Psoas muscle (tissue), 8 donors: Measurements from ENCODE around the gene PDHX. TPM values are rescaled to one million over a fixed set of nuclear protein-coding genes. Genes with fewer than 3 reads are reported as not detected.

ENCODE experiments used
- ATAC-seq, 4 donors: fragments of 200-7000 bp; cut with Tn5 transposase; one replicate each; pipeline ENCODE4 v1.9.1; 2020; ENCODE audit warnings: moderate library complexity in 3 of 4, mild to moderate bottlenecking in 2 of 4
- DNase-seq, 2 donors: peaks; one replicate each; pipeline ENCODE4 v3.0.0-alpha.2; 2020
- H3K27ac ChIP-seq: fragments of 200-600 bp; one replicate; pipeline ENCODE4 v1.8.0; 2022
- H3K27me3 ChIP-seq, 3 donors: fragments of 200-600 bp in 1 of 3; one replicate each; pipeline versions ENCODE4 v1.6.1 to v1.8.0; 2013 to 2022; ENCODE audit warnings: low read length in 2 of 3, mild to moderate bottlenecking in 2 of 3, moderate library complexity in 1 of 3; ENCODE audit not compliant: insufficient read depth in 3 of 3
- H3K36me3 ChIP-seq, 2 donors: fragments of 200-600 bp in 1 of 2; one replicate each; pipeline versions ENCODE4 v1.6.1 to v1.8.0; 2013 to 2022; ENCODE audit warnings: low read depth in 1 of 2, mild to moderate bottlenecking in 1 of 2, moderate library complexity in 1 of 2; ENCODE audit not compliant: insufficient read depth in 1 of 2
- H3K4me1 ChIP-seq: fragments of 200-600 bp; one replicate; pipeline ENCODE4 v1.8.0; 2022
- H3K4me3 ChIP-seq: fragments of 200-600 bp; one replicate; pipeline ENCODE4 v1.8.0; 2022; ENCODE audit warnings: mild to moderate bottlenecking
- H3K9me3 ChIP-seq: fragments of 200-600 bp; one replicate; pipeline ENCODE4 v1.8.0; 2022
- WGBS, 3 donors: extraction: QIAGEN DNeasy Blood & Tissue Kit; methylation state at CpG; one replicate each; pipeline versions ENCODE4 v1.1.6 to v1.1.7; 2013; 5-methylcytosine and 5-hydroxymethylcytosine counted together
- intact Hi-C, 2 donors: fragments of 100-400 bp; cut with DNase I; formaldehyde crosslinking; loops; one replicate each; pipeline versions ENCODE4 v1.11.0 to v1.14.2; 2022
- polyA plus RNA-seq, 3 donors: library from polyadenylated mRNA; stranded (reverse); fragments of 200-250 nt; gene quantifications; one replicate each; pipeline ENCODE4 v1.2.3, GENCODE V29; 2013
- total RNA-seq, 4 donors: library from RNA; stranded (reverse); fragmentation: NEBNext Ultra II Directional in 2 of 4; extraction: Animal tissue kit (Norgen Biotek cat#: 25700) in 2 of 4; gene quantifications; one replicate each; pipeline versions ENCODE4 v1.2.1 to v1.2.4, GENCODE V29; 2021 to 2023
- TF ChIP-seq, protein P1 (sequence below): fragments of 200-600 bp; IDR thresholded peaks from one replicate; pipeline ENCODE4 v1.8.0; 2022; ENCODE audit warnings: antibody characterized with exemption
- donor health status: healthy with polysubstance abuse.
- donor health status: DM: no; HTN: no; CAD: no; lungs with moderate emphysema.
- donor health status: Bipolar disorder and iron deficiency.
- donor health status: healthy.
- donor health status: DM: yes; HTN: yes; CAD: no.
- donor health status: DM: no; HTN: no; CAD: no.
- donor health status: DM: no; HTN: no; CAD: no.
- donor health status: DM: yes; HTN: yes; CAD: no.

The PDHX gene
- total and polyA plus RNA-seq, 7 donors: 64.6 to 189 (median 101) TPM

DNA sequence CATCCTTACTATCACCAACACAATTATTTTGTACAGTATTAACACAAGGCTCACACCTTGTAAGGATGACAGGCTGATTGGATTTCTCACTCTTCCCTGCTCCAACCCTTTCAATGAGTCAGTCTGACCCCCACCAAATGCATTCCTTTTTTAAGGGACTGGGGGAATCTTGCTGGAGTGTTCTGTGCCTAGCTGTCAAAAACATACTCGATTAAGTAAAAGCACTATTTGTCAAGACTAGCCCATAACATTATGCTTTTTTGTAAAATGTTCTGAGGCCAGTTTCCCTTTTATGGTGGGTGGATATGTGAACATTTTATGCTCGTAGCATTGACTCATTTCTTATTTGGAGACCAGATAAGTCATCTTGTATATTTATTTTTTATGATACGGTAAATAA lies 87.2 kb downstream of the PDHX start:
- Histone ChIP-seq H3K27ac (no peak overlapping the region), H3K4me3 (no peak overlapping the region), H3K9me3 (no peaks in the 10 kb centered on the region), H3K27me3 (no peaks in the 10 kb centered on the region), H3K36me3 (no peaks in the 10 kb centered on the region), H3K4me1 (peaks cover 8% of the 10 kb centered on the region)
- 57 to 82% (median 70%) methylated on average over 3 of the region's 3 CpGs for WGBS, 3 donors
- intact Hi-C loops: loop anchor here in 1 of 2 donors (10.0 kb wide), 1 partner anchor 381 kb away; no protein-coding TSS in a partner anchor
- TF ChIP-seq, protein P1, sequence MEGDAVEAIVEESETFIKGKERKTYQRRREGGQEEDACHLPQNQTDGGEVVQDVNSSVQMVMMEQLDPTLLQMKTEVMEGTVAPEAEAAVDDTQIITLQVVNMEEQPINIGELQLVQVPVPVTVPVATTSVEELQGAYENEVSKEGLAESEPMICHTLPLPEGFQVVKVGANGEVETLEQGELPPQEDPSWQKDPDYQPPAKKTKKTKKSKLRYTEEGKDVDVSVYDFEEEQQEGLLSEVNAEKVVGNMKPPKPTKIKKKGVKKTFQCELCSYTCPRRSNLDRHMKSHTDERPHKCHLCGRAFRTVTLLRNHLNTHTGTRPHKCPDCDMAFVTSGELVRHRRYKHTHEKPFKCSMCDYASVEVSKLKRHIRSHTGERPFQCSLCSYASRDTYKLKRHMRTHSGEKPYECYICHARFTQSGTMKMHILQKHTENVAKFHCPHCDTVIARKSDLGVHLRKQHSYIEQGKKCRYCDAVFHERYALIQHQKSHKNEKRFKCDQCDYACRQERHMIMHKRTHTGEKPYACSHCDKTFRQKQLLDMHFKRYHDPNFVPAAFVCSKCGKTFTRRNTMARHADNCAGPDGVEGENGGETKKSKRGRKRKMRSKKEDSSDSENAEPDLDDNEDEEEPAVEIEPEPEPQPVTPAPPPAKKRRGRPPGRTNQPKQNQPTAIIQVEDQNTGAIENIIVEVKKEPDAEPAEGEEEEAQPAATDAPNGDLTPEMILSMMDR: no peak
- ATAC-seq: peak in 2 of 4 donors; percentile 30 to 64
- no peak for DNase-seq

DNA sequence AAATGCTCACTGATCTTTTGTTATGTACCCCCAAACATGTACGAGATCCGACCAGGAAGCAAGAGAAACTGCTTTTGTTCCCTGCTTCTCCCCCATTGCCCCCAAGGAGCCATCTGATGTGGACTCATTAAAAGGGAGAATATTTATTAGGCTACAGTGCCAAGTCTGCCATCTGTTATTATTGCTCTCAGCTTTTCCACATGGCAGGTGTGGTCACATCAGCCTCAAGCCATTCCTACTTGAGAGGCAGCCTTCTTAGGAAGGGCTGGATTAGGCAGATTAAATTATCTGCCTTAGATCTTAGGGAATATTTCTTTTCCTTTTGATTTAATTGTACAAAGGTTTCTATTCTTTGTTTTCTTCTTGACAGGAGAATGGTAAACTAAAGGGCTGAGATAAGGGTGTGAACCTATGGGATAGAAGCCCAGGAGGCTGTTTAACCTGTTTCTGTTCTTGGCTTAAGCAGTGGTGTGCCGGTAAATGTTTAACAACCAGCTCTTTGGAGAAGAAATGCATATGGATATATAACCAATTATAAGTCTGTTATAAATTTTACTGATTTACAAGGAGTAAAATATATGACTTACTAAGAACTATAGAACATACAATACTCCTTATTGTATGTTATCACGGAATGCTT lies 88.8 kb downstream of the PDHX start:
- TF ChIP-seq, protein P1: no peak
- 81 to 86% (median 82%) methylated on average over 4 of the region's 4 CpGs for WGBS, 3 donors
- Histone ChIP-seq H3K27ac (no peak overlapping the region), H3K36me3 (no peaks in the 10 kb centered on the region), H3K9me3 (no peaks in the 10 kb centered on the region), H3K27me3 (no peaks in the 10 kb centered on the region), H3K4me1 (peaks cover 20% of the 10 kb centered on the region), H3K4me3 (no peak overlapping the region)
- DNase-seq: no peak
- intact Hi-C loops: loop anchor here in 1 of 2 donors (10.0 kb wide), 1 partner anchor 380 kb away; no protein-coding TSS in a partner anchor
- ATAC-seq: no peak

DNA sequence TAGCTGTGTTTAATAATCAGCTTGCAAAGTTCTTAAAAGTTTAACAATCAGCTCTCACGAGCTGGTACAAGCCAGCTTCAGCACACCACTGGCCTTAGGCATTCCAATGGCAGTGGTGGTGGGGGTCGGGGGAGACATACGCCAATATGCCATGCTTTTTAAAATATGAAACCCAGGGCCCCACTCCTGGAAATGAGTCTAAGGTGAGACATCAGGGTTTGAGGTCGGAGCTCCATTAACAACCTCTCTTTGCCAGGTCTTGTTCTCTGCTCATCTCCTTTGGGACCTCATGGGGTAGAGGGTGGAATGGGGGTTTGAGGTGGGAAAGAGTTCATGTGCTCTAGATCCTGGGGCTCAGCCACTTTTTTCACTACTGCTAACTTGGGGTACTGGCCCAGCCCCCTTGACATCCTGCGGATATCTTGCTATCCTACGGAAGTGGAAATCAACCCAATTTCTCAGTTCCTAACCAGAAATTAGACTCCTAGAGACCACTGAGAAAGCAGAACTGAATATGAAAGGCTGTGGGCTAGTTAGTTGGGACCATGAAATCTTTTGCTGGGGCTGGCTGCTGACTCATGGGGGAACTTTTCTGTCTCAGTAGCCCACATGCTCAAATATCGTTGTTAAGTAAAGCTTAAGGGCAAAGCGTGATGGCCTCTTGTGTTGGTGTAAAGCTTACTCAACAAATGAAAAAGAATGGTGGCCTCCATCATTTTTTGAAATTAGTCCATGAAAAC lies 90.1 kb downstream of the PDHX start:
- no peaks in the 10 kb centered on the region for H3K36me3 ChIP-seq
- ATAC-seq: no peak
- H3K4me3 ChIP-seq: no peak overlapping the region
- no peaks in the 10 kb centered on the region for H3K27me3 ChIP-seq
- 76 to 90% (median 84%) methylated on average over 8 of the region's 8 CpGs for WGBS, 3 donors
- intact Hi-C loops: loop anchor here in 1 of 2 donors (10.0 kb wide), 1 partner anchor 378 kb away; no protein-coding TSS in a partner anchor
- H3K4me1 ChIP-seq: peaks cover 30% of the 10 kb centered on the region
- DNase-seq: no peak
- TF ChIP-seq, protein P1: no peak
- H3K9me3 ChIP-seq: no peaks in the 10 kb centered on the region
- no peak overlapping the region for H3K27ac ChIP-seq

DNA sequence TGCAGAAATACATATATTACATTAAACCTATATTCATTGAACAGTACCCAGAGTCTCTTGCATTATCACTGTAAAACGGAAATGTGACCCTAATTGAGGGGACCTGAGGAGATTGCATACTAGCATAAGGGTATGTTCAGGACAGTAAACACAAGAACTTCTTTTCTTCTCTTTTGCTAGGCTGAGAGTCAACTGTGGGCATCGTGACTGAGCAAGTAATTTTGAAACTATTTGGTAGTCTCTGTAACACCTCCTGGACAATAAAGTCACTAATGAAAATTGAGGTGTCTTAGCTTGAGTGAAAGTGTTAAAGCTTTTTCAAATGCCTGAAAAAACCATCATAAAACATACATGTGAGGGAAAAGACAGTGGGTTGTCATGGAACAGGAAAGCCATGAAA lies 90.9 kb downstream of the PDHX start:
- Histone ChIP-seq H3K27ac (no peak overlapping the region), H3K36me3 (no peaks in the 10 kb centered on the region), H3K4me1 (peaks cover 30% of the 10 kb centered on the region), H3K4me3 (no peak overlapping the region), H3K27me3 (no peaks in the 10 kb centered on the region), H3K9me3 (no peaks in the 10 kb centered on the region)
- WGBS, 3 donors: 50 to 68% (median 59%) methylated on average over 2 of the region's 2 CpGs
- TF ChIP-seq, protein P1: no peak
- no peak for DNase-seq
- intact Hi-C loops: loop anchor here in 1 of 2 donors (10.0 kb wide), 1 partner anchor 378 kb away; no protein-coding TSS in a partner anchor
- ATAC-seq: no peak
